ENCODE measurements around the gene PDK2. TPM values are rescaled to one million over a fixed set of nuclear protein-coding genes. Genes with fewer than 3 reads are reported as not detected.

The PDK2 gene
- total RNA-seq, 1 experiment from 2014 or later: 9.9 TPM

DNA sequence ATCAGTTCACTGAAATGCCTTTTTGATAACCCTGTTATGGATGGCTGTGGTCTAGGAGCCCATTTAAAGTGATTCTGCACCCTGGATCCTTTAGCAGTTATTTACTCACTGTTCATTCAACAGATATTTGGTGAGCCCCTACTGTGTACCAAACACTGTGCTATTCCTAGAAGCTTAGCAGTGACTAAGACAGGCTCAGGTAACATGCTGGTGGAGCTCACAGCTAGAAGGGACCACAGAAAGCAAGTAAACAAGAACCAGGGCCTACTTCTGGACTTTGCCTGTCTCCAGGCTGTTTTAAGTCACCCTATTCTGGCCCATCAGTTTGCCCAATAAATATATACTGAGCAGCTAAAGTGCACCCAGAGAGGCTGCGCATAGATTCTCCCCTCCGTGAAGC is 28.2 kb upstream of the PDK2 start:
- DNase-seq (ENCODE audit: unreplicated experiment): no peak
- H3K27ac Mint-ChIP-seq (ENCODE audit: low read depth, unreplicated experiment): peak overlapping the region; percentile 95
- intact Hi-C loops (cut with micrococcal nuclease): no loop called here
- H3K4me1 Mint-ChIP-seq (ENCODE audit: insufficient read depth, unreplicated experiment): peaks cover 33% of the 10 kb centered on the region
- no peak overlapping the region for H3K4me3 Mint-ChIP-seq (ENCODE audit: unreplicated experiment)
- POLR2A ChIA-PET: interaction anchor here (1.4 to 9.7 kb wide), 6 partner anchors 9 to 40 kb away, joined by 4 to 141 read pairs (median 4); partner anchors contain the start of gene ITGA3
- CTCF ChIA-PET: interaction anchor here (0.7 to 10.3 kb wide), 7 partner anchors 13 to 126 kb away, joined by 3 to 79 read pairs (median 15); partner anchors contain the start of gene PDK2
- TF ChIP-seq, protein P1, sequence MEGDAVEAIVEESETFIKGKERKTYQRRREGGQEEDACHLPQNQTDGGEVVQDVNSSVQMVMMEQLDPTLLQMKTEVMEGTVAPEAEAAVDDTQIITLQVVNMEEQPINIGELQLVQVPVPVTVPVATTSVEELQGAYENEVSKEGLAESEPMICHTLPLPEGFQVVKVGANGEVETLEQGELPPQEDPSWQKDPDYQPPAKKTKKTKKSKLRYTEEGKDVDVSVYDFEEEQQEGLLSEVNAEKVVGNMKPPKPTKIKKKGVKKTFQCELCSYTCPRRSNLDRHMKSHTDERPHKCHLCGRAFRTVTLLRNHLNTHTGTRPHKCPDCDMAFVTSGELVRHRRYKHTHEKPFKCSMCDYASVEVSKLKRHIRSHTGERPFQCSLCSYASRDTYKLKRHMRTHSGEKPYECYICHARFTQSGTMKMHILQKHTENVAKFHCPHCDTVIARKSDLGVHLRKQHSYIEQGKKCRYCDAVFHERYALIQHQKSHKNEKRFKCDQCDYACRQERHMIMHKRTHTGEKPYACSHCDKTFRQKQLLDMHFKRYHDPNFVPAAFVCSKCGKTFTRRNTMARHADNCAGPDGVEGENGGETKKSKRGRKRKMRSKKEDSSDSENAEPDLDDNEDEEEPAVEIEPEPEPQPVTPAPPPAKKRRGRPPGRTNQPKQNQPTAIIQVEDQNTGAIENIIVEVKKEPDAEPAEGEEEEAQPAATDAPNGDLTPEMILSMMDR (IDR thresholded peaks at IDR 0.05; ENCODE audit: unreplicated experiment): no peak
- H3K9me3 Mint-ChIP-seq (ENCODE audit: unreplicated experiment): no peaks in the 10 kb centered on the region
- BruUV-seq (replicated peaks): TSS peak; percentile 2
- H3K27me3 Mint-ChIP-seq (ENCODE audit: insufficient read depth, unreplicated experiment): no peaks in the 10 kb centered on the region
- peaks cover 75% of the 10 kb centered on the region for H3K36me3 Mint-ChIP-seq (ENCODE audit: insufficient read depth, unreplicated experiment)

DNA sequence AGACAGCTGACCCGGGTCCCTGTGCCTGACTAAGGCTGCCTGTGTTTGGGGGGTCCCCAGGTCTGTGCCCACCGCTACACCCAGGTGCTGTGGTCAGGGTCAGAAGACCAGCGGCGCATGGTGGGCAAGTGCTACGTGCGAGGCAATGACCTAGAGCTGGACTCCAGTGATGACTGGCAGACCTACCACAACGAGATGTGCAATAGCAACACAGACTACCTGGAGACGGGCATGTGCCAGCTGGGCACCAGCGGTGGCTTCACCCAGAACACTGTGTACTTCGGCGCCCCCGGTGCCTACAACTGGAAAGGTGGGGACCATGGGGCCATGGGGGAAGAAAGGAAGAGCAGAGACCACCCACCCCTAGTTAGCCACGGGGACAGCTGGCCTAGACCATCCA is 27.2 kb upstream of the PDK2 start:
- Mint-ChIP-seq H3K27ac (ENCODE audit: low read depth, unreplicated experiment) (peak overlapping the region; percentile 95), H3K27me3 (ENCODE audit: insufficient read depth, unreplicated experiment) (no peaks in the 10 kb centered on the region), H3K4me3 (ENCODE audit: unreplicated experiment) (no peak overlapping the region), H3K9me3 (ENCODE audit: unreplicated experiment) (no peaks in the 10 kb centered on the region), H3K4me1 (ENCODE audit: insufficient read depth, unreplicated experiment) (peaks cover 25% of the 10 kb centered on the region), H3K36me3 (ENCODE audit: insufficient read depth, unreplicated experiment) (peaks cover 85% of the 10 kb centered on the region)
- intact Hi-C loops (cut with micrococcal nuclease): no loop called here
- no peak for DNase-seq (ENCODE audit: unreplicated experiment)
- POLR2A ChIA-PET: interaction anchor here (1.4 to 9.7 kb wide), 6 partner anchors 8 to 41 kb away, joined by 4 to 141 read pairs (median 4); partner anchors contain the start of gene ITGA3
- BruUV-seq (replicated peaks): no TSS peak
- TF ChIP-seq, protein P1 (IDR thresholded peaks at IDR 0.05; ENCODE audit: unreplicated experiment): no peak
- CTCF ChIA-PET: interaction anchor here (1.0 to 10.3 kb wide), 6 partner anchors 12 to 127 kb away, joined by 3 to 79 read pairs (median 18); partner anchors contain the start of gene PDK2

DNA sequence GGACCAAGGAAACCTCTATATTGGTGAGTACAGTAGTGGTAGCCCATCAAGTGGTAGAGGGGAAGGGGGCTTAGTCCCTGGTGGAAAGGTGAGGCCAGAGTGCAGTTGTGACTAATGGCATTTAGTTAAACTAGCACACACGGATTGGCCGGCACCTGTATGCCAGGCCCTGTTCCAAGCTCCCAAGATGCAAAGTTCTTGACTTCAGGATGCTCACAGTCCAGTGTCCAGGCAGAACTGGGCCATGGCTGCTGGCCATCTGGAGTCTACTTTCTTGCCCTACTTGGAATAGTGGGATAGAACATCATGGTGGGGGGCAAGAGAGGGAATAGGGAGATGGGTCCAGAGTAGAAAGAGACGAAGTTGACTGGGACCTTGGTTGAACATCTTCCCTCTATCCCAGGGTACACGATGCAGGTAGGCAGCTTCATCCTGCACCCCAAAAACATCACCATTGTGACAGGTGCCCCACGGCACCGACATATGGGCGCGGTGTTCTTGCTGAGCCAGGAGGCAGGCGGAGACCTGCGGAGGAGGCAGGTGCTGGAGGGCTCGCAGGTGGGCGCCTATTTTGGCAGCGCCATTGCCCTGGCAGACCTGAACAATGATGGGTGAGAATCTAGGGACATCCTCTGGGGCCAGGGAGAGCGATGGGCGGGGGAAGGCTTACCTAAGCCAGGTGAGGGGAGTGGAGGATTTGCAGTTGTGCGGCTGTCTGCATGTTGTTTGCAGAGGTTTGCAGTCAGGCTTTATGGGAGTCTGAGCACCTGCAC is 24.1 kb upstream of the PDK2 start:
- Mint-ChIP-seq H3K27ac (ENCODE audit: low read depth, unreplicated experiment) (no peak overlapping the region), H3K4me3 (ENCODE audit: unreplicated experiment) (no peak overlapping the region), H3K27me3 (ENCODE audit: insufficient read depth, unreplicated experiment) (no peaks in the 10 kb centered on the region), H3K36me3 (ENCODE audit: insufficient read depth, unreplicated experiment) (peaks cover 95% of the 10 kb centered on the region), H3K4me1 (ENCODE audit: insufficient read depth, unreplicated experiment) (no peaks in the 10 kb centered on the region), H3K9me3 (ENCODE audit: unreplicated experiment) (no peaks in the 10 kb centered on the region)
- intact Hi-C loops (cut with micrococcal nuclease): no loop called here
- POLR2A ChIA-PET: interaction anchor here (9.7 kb wide), 1 partner anchor 16 kb away, joined by 141 read pairs; the partner anchor contains the start of gene ITGA3
- TF ChIP-seq, protein P1 (IDR thresholded peaks at IDR 0.05; ENCODE audit: unreplicated experiment): no peak
- no TSS peak for BruUV-seq (replicated peaks)
- DNase-seq (ENCODE audit: unreplicated experiment): no peak
- CTCF ChIA-PET: interaction anchor here (1.0 kb wide), 1 partner anchor 10 kb away, joined by 3 read pairs; no protein-coding TSS in a partner anchor

DNA sequence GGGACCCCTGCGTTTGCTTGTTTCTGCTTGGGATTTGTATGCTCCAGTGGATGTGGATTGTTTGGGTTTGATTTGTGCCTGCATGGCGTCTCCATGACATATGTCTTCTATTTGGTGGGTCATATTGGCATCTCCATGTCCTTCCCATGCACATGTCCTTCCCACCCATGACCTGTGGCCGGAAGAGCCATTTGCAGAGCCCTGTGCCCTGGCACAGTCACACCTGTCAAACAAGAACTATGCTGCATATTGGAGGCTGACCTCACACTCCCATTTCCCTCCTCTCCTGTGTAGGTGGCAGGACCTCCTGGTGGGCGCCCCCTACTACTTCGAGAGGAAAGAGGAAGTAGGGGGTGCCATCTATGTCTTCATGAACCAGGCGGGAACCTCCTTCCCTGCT is 23.5 kb upstream of the PDK2 start:
- H3K27ac Mint-ChIP-seq (ENCODE audit: low read depth, unreplicated experiment): no peak overlapping the region
- BruUV-seq (replicated peaks): no TSS peak
- ChIA-PET CTCF (no interaction called here), POLR2A (no interaction called here)
- no peak for DNase-seq (ENCODE audit: unreplicated experiment)
- intact Hi-C loops (cut with micrococcal nuclease): no loop called here
- no peaks in the 10 kb centered on the region for H3K4me1 Mint-ChIP-seq (ENCODE audit: insufficient read depth, unreplicated experiment)
- H3K36me3 Mint-ChIP-seq (ENCODE audit: insufficient read depth, unreplicated experiment): peaks cover 95% of the 10 kb centered on the region
- no peak overlapping the region for H3K4me3 Mint-ChIP-seq (ENCODE audit: unreplicated experiment)
- no peaks in the 10 kb centered on the region for H3K9me3 Mint-ChIP-seq (ENCODE audit: unreplicated experiment)
- TF ChIP-seq, protein P1 (IDR thresholded peaks at IDR 0.05; ENCODE audit: unreplicated experiment): no peak
- H3K27me3 Mint-ChIP-seq (ENCODE audit: insufficient read depth, unreplicated experiment): no peaks in the 10 kb centered on the region
